Transverse colon (tissue), 4 donors: ENCODE measurements around the gene ZNF423. TPM values are rescaled to one million over a fixed set of nuclear protein-coding genes. Genes with fewer than 3 reads are reported as not detected.
A peak's percentile ranks its signal among the peaks of the same experiment; 100 is the strongest.

Experiments
- DNase-seq: peaks from one replicate; pipeline ENCODE4 v3.0.0-alpha.2; 2019
- H3K27ac ChIP-seq, 4 donors: fragments of 200-600 bp; sonication (generic); 2 replicates each; pipeline ENCODE4 v1.5.1; 2016 to 2018; ENCODE audit warnings: inconsistent platforms in 4 of 4
- H3K27me3 ChIP-seq: fragments of 200-600 bp; sonication (generic); 2 replicates; pipeline ENCODE4 v1.5.1; 2017; ENCODE audit warnings: inconsistent platforms
- H3K36me3 ChIP-seq, 4 donors: fragments of 200-600 bp; sonication (generic); 2 replicates each; pipeline ENCODE4 v1.5.1; 2017 to 2019; ENCODE audit warnings: inconsistent platforms in 4 of 4
- H3K4me1 ChIP-seq, 4 donors: fragments of 200-600 bp; sonication (generic); 2 replicates each; pipeline ENCODE4 v1.5.1; 2017 to 2020; ENCODE audit warnings: inconsistent platforms in 4 of 4
- H3K4me3 ChIP-seq, 4 donors: fragments of 200-600 bp; sonication (generic); 1 replicate in 1 of 4; 2 replicates in 3 of 4; pipeline versions ENCODE4 v1.5.1 to v1.6.1; 2017 to 2019; ENCODE audit warnings: inconsistent platforms in 4 of 4
- H3K9me3 ChIP-seq, 2 donors: fragments of 200-600 bp; sonication (generic); 2 replicates each; pipeline ENCODE4 v1.5.1; 2017 to 2019; ENCODE audit warnings: inconsistent platforms in 2 of 2
- CTCF ChIP-seq, 5 experiments: fragments of 200-600 bp in 3 of 5; fragments of 450-650 bp in 2 of 5; sonication (generic) in 3 of 5; IDR thresholded peaks; 1 replicate in 2 of 5; 2 replicates in 3 of 5; pipeline ENCODE4 v1.5.1; 2016 to 2017; ENCODE audit warnings: antibody characterized with exemption in 5 of 5, inconsistent platforms in 3 of 5, mild to moderate bottlenecking in 2 of 5, moderate library complexity in 1 of 5
- EP300 ChIP-seq: sonication (generic); formaldehyde crosslinking; IDR thresholded peaks from one replicate; pipeline ENCODE4 v1.6.1; 2017; ENCODE audit warnings: antibody characterized with exemption, low read depth
- POLR2A ChIP-seq: fragments of 450-650 bp; IDR thresholded peaks from one replicate; pipeline ENCODE4 v1.6.1; 2016; ENCODE audit warnings: antibody characterized with exemption, mild to moderate bottlenecking, moderate library complexity
- POLR2AphosphoS5 ChIP-seq, 3 donors: sonication (generic); formaldehyde crosslinking; IDR thresholded peaks; one replicate each; pipeline ENCODE4 v1.6.1; 2016; ENCODE audit warnings: antibody characterized with exemption in 3 of 3
- WGBS, 2 donors: methylation state at CpG; one replicate each; pipeline ENCODE4 v1.1.5; 2018; ENCODE audit warnings: low coverage in 1 of 2; 5-methylcytosine and 5-hydroxymethylcytosine counted together
- in situ Hi-C, 4 donors: fragments of 200-750 bp; cut with MboI; loops; one replicate each; pipeline versions ENCODE4 v1.15.0 to v1.15.1; 2017; ENCODE audit warnings: low sequenced_read_pairs in 3 of 4, low pct_ligation_motif_present in 1 of 4, low pct_unique_long_range_greater_than_20kb in 1 of 4
- intact Hi-C: fragments of 100-400 bp; cut with DNase I; formaldehyde crosslinking; loops from one replicate; pipeline ENCODE4 v1.15.1; 2023; ENCODE audit warnings: low total_unique reads
- total RNA-seq, 4 donors: library from RNA; depleted of rRNA; stranded (reverse); fragments of >200 nt; gene quantifications; one replicate each; pipeline ENCODE4 v1.1.0, GENCODE V29; 2016

ZNF423 gene
- total RNA-seq, 4 donors from 2014 or later: 4.9 to 13.1 (median 7.2) TPM

- H3K4me1 ChIP-seq: no peaks in the 10 kb centered on the region
- intact Hi-C loops (no loop called here), in situ Hi-C loops (no loop called here)
- no peaks in the 10 kb centered on the region for H3K27me3 ChIP-seq
- 82% methylated on average over 8 of the region's 8 CpGs; no CpG with 5 or more reads in 1 of the 2 donors for WGBS, 2 donors
- H3K27ac ChIP-seq: no peak overlapping the region
- no peak for DNase-seq
- no peak for TF ChIP-seq POLR2AphosphoS5 (IDR thresholded peaks at IDR 0.05)
- no peak for TF ChIP-seq POLR2A
- TF ChIP-seq CTCF (IDR thresholded peaks at IDR 0.05): no peak
- no peak for TF ChIP-seq EP300
- H3K36me3 ChIP-seq: no peaks in the 10 kb centered on the region
- H3K4me3 ChIP-seq: no peak overlapping the region
- peaks cover 0 to 4% of the 10 kb centered on the region in 2 donors for H3K9me3 ChIP-seq
These were observed 130.3 kb downstream of the ZNF423 start for GRCh38 chr16:49725651-49726050.

- WGBS, 2 donors: 90 to 94% methylated on average over 3 to 5 of the region's 5 CpGs
- no peaks in the 10 kb centered on the region for H3K36me3 ChIP-seq
- no peak overlapping the region for H3K27ac ChIP-seq
- in situ Hi-C loops (no loop called here), intact Hi-C loops (no loop called here)
- no peaks in the 10 kb centered on the region for H3K4me1 ChIP-seq
- H3K4me3 ChIP-seq: no peak overlapping the region
- H3K9me3 ChIP-seq: peaks cover 0 to 2% of the 10 kb centered on the region in 2 donors
- TF ChIP-seq CTCF (IDR thresholded peaks at IDR 0.05) (no peak), EP300 (no peak), POLR2A (no peak), POLR2AphosphoS5 (IDR thresholded peaks at IDR 0.05) (no peak)
- DNase-seq: no peak
- no peaks in the 10 kb centered on the region for H3K27me3 ChIP-seq
These were observed 131.1 kb downstream of the ZNF423 start for GRCh38 chr16:49724774-49725173.

GRCh38 chr16:49723310-49723709, 132.6 kb downstream of the ZNF423 start:
- H3K9me3 ChIP-seq: no peaks in the 10 kb centered on the region
- H3K36me3 ChIP-seq: no peaks in the 10 kb centered on the region
- intact Hi-C loops (no loop called here), in situ Hi-C loops (no loop called here)
- no peak overlapping the region for H3K4me3 ChIP-seq
- H3K27ac ChIP-seq: peak overlapping the region in 2 of 4 donors; percentile 17 to 31
- 58 to 80% methylated on average over 1 of the region's 1 CpG for WGBS, 2 donors
- no peaks in the 10 kb centered on the region for H3K4me1 ChIP-seq
- H3K27me3 ChIP-seq: no peaks in the 10 kb centered on the region
- peak in 2 of 3 donors; percentile 8 to 50 for TF ChIP-seq POLR2AphosphoS5 (IDR thresholded peaks at IDR 0.05)
- TF ChIP-seq EP300: no peak
- no peak for DNase-seq

GRCh38 chr16:49720225-49720624, 135.7 kb downstream of the ZNF423 start:
- DNase-seq: no peak
- Histone ChIP-seq H3K27me3 (no peaks in the 10 kb centered on the region), H3K4me1 (no peaks in the 10 kb centered on the region), H3K9me3 (no peaks in the 10 kb centered on the region), H3K36me3 (no peaks in the 10 kb centered on the region), H3K27ac (no peak overlapping the region), H3K4me3 (no peak overlapping the region)
- TF ChIP-seq POLR2AphosphoS5 (IDR thresholded peaks at IDR 0.05): no peak
- no peak for TF ChIP-seq POLR2A
- no peak for TF ChIP-seq EP300
- TF ChIP-seq CTCF (IDR thresholded peaks at IDR 0.05): no peak
- intact Hi-C loops (no loop called here), in situ Hi-C loops (no loop called here)
- WGBS, 2 donors: 75% methylated on average over 3 of the region's 3 CpGs; no CpG with 5 or more reads in 1 of the 2 donors

GRCh38 chr16:49717689-49718088, 138.2 kb downstream of the ZNF423 start:
- Histone ChIP-seq H3K27ac (no peak overlapping the region), H3K36me3 (no peaks in the 10 kb centered on the region), H3K4me1 (no peaks in the 10 kb centered on the region), H3K9me3 (no peaks in the 10 kb centered on the region), H3K4me3 (no peak overlapping the region), H3K27me3 (no peaks in the 10 kb centered on the region)
- intact Hi-C loops: no loop called here
- in situ Hi-C loops: no loop called here
- DNase-seq: no peak
- TF ChIP-seq EP300: no peak
- no peak for TF ChIP-seq POLR2A
- no peak for TF ChIP-seq CTCF (IDR thresholded peaks at IDR 0.05)
- TF ChIP-seq POLR2AphosphoS5 (IDR thresholded peaks at IDR 0.05): no peak
- 80 to 84% methylated on average over 4 of the region's 4 CpGs for WGBS, 2 donors
